Anterior cingulate cortex (tissue), 58 donors: Measurements from ENCODE around the gene ZDHHC9.

Experiments used
- DNase-seq, 58 donors: peaks; one replicate each; lab custom pipeline; 2025; lab: John Stamatoyannopoulos, UW

ZDHHC9 gene

DNA sequence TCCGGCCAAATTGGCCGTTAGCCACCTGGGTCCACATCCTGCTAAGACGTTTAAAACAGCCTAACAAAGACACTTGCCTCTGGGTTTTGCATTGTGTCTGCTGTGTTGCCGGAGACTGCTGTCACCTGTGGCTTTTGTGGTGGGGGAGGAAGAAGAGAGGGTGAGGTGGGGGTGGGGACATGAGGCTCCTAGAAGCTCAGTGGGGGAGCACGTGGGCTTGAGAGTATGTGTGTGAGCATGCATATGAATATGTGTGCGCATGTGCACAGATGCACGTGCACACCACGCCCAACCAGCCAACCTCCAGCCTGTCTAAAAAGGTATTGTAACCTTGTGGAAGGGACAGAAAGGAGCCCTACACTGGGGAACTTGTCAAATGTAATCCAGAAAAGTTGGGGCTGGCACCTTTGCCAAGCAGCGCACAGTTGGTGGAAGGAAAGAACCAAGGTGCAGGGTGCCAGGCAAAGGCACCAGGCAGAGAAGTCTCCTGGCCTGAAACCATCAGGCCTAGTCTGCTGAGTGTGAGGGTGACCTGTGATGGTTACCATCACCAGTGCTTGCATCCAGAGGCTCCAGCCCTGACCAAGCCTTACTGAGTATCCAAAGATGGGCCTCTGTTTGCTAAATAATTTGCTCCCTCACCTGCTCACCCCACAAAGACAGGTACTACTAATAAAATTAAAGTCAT, 74.1 kb downstream of the ZDHHC9 start:
- no peak for DNase-seq

DNA sequence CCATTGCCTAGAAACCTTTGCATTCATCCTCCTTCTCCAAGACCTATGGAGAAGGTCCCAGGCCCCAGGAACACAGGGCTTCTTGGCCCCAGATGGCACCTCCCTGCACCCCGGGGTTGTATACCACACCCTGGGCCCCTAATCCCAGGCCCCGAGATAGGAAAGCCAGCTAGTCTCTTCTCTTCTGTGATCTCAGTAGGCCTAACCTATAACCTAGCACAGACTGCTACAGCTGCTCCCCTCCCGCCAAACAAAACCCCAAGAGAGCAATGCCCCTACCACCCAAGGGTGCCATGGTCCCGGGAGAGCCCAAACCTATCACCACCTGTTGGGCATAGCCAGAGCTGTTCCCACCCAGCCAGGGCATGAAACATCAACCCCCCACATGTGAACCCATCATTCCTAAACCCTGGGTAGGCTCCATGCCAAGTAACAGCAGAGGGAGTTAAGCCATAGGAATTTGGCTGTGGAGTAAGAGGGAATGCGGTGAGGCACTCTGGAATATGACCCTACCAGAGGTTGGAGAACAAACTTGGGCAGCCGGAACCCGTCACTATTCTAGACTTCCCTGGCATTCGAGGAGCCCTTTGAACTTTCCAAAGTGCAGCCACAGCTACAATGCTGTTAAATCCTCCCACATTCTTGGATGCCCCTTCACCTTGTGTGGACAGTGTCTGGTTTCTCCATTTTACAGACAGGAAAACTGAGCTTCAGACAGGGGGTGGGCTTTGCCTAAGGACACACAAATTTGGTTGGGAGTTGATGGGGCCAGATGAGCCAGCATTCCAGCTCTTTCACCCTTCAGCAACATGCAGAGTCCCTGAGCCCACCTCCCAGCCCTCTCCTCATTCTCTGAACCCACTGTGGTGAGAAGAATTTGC, 74.9 kb downstream of the ZDHHC9 start:
- no peak for DNase-seq

DNA sequence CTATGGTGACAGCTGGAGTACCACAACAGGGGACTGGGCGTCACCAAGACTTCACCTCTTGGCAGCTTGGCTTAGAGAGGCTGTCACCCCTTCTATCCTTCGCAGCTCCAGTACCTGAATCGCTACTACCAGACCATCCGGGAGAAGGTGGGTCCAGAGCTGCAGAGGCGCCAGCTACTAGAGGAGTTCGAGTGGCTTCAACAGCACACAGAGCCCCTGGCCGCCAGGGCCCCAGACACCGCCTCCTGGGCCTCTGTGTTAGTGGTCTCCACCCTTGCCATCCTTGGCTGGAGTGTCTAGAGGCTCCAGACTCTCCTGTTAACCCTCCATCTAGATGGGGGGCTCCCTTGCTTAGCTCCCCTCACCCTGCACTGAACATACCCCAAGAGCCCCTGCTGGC, 75.5 kb downstream of the ZDHHC9 start:
- no peak for DNase-seq

DNA sequence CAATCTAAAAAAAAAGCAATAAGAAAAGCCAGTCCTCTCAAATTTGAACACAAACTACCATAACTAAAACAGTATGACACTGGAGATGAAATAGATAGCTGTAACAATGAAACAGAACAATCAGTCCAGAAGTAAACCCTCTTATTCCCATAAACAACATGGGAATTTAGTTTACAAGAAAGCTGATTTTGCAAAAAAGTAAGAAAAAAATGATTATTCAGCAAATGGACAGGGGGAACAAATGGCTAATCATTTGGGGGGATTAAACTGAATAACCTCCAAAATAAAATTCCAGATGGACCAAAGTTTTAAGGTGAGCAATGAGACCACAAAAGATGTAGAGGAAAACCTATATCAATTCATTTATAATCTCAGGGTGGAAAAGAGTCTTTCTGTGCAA, 80.0 kb downstream of the ZDHHC9 start:
- DNase-seq = no peak

DNA sequence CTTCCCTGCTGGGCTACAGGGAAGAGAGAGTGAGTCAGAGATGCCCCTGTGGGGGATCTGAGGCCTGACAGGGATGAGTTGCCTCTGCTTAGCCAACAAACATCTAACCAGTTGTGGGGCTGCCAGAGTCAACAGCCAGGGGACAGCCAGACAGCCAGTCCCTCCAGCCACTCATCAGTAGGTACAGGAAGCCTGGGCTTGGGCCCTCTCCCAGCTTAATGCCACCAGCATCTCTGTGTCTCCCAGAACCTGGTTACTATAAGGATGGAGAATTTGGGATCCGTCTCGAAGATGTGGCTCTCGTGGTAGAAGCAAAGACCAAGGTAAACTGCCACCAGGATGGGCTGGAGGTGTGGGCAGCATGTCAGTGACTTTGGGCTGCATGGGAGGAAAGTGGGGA, 81.2 kb downstream of the ZDHHC9 start:
- DNase-seq = no peak

DNA sequence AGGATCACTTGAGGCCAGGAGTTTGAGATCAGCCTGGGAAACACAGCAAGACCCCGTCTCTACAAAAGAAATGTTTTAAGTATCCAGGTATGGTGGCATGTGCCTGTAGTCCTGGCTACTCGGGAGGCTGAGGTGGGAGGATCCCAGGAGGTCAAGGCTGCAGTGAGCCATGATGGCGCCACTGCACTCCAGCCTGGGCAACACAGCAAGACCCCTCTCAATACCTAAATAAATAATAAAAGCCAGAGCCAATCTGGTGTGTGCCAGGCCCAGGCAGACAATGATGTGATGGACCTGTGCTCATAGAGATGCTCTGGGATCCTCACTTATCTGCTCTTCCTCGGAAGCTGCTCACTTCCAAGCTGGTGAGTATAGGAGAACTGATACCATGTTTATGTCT, 82.1 kb downstream of the ZDHHC9 start:
- DNase-seq = no peak

DNA sequence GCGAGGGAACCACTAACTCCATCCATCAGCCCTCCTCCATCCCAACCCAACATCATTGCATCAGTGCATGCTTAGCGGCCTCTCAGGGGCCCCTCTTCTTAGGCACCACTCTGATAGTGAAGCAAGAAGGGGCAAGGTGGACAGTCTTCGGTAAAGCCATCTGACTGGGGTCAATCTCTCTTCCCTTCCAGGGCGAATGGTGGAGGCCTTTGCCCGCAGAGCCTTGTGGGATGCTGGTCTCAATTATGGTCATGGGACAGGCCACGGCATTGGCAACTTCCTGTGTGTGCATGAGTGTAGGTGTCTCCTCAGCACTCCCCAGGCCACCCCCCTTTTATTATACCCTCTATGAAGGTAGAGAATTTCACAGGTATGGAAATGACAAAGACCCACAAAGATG, 82.7 kb downstream of the ZDHHC9 start:
- DNase-seq = no peak

DNA sequence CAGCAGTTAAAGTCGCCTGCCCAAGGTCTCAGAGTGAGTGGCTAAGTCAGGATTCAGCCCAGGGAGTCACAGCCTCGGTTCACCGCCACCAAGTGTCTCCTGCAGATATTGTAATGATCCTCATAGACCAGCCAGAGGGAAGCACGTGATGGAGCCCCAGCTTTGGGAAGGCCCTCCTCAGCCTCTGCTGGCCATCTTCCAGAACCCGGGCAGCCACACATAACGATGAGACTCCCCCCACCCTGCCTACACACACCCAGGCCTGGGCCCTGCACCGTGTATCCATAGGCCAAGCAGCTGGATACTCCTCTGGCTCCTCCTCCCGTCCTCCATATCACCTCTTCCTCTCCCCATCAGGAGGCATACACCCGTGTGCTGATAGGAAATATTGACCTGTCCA, 83.5 kb downstream of the ZDHHC9 start:
- no peak for DNase-seq

DNA sequence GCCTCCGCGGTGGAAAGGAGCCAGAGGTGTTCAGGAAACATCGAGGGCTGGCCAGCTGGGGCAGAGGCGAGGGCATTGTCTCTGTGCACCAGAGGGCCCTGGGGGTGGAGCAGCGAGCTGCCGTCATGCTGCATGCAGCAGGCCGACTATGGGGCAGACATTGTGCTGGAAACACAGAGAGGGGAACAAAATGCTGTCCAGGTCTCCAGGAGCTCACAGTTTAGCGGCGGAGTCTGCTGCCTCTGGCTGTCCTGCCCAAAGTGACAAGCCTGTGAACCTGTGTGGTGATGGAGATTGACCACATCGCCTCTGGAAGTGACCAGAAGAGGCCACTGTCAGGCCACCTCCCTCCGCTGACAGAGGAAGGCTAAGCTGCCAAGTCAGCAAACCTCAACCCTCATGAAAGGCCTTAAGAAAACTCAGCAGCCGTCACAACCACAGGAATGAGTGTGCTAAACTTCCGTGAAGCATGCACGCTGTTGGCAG, 84.1 kb downstream of the ZDHHC9 start:
- DNase-seq = peak in 50 of 58 donors; percentile 0 to 76 (median 33)

DNA sequence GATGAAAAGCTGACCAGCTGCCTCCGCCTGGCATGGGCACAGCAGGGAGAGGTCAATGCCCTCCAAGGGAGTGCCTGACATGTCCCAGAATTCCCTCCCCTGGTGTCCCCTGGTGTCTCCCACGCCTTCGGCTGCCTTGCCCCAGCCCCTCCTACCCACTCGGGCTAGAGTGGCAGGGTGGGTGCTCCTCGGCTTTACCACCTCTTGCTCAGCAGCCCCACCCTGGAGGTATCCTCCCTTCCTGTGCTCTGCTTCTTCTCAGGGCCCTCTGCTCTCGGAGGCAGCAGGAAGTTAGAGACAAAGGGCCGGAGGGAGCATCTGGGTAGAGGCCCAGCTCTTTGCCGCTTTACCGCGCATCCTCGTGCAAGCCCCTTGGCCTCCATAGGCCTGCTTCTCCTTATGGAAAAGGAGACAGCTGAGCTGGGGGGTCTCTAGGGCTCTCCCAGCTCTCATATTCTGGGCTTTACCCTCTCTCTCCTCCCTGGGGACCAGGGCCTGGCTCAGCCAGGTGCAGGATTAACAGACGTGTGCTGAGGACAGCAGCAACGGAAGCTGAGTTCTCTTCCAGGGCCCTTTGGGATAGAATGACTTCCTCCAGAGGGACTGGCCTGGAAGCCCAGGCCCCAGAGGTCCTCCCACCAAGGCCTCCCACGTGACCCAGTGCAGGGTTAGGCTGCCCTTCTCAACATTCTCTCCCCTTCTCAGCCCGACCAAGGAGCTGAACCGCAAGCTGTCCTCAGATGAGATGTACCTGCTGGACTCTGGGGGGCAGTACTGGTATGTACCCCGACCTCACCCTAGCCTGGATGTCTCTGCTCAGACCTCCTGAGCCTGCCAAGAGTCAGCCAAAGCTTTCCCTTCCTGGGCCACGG, 87.7 kb downstream of the ZDHHC9 start:
- DNase-seq = no peak

DNA sequence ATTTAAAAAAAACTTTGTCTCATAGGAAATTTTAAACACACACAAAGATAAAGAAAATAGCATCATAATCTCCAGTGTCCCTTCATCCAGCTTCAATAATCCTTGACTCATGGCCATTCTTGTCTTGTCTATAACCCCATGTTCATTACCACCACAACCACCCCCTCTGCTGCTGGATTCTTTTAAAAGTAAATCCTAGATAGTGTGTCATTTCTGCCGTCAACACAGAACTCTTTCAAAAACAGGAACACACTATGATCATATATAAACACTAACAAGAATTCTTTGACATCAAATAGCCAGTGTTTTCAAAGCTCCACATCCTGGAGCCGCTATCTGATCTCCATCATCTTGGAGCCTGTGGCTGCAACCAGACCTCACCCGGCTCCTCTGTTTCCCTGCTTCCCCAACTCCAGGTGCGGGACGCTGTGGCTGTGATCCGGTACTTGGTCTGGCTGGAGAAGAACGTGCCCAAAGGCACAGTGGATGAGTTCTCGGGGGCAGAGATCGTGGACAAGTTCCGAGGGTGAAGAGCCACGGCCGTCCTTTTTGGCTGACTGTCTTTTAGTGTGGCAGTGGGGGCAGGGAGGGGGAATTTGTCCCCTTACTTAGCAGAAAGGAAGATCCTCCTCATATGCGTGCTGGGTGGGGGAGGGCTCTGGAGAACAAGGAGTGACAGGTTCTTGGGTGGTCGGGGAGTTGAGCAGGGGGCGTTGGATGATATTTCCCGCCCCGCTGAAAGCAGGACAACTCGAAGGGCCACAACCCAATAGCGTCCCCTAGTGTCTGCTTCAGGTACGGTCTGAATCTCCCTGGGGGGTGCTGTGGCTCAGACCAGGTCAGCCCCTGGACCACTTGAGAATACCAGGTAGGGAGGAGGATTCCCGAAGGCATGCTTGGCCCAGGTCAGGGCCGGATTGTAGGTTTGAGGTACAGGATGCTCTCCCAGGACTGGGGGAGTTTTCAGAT, 89.3 kb downstream of the ZDHHC9 start:
- no peak for DNase-seq
